Measurements from ENCODE around the gene C16orf46. TPM values are rescaled to one million over a fixed set of nuclear protein-coding genes. Genes with fewer than 3 reads are reported as not detected.
A peak's percentile ranks its signal among the peaks of the same experiment; 100 is the strongest.

Gene C16orf46
- total and polyA plus RNA-seq, 2 of the 13 experiments (the other 11 are each of a cell fraction or from before 2014, with no cell fraction given) = 0.38 to 0.55 TPM

DNA sequence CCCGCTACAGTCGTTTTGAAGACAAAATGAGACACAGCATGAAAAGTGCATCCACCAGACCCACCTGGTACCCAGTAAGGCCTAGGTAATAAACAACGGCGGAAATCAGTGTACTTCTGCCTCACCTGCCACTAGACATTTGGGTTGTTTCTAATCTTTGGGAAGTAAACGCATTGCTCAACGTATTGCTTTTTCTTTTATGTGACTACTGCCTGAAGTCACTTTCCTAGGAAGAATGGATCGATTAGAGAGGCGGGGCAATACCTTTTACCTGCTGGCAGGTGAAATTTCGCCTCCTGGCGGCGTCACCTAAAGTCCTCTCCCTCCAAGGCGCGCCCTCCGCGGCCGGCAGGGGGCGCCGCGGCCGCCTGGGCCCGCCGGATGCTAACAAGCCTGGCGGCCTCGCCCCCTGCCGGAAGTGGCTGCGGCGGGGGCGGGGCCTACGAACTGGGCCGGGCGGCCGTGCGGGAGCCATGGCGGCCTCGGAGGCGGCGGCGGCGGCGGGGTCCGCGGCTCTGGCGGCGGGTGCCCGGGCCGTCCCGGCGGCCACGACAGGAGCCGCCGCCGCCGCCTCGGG, 41.6 kb downstream of the C16orf46 start, which contains the start of gene ATMIN (continued):
- TF ChIP-seq, protein P1, sequence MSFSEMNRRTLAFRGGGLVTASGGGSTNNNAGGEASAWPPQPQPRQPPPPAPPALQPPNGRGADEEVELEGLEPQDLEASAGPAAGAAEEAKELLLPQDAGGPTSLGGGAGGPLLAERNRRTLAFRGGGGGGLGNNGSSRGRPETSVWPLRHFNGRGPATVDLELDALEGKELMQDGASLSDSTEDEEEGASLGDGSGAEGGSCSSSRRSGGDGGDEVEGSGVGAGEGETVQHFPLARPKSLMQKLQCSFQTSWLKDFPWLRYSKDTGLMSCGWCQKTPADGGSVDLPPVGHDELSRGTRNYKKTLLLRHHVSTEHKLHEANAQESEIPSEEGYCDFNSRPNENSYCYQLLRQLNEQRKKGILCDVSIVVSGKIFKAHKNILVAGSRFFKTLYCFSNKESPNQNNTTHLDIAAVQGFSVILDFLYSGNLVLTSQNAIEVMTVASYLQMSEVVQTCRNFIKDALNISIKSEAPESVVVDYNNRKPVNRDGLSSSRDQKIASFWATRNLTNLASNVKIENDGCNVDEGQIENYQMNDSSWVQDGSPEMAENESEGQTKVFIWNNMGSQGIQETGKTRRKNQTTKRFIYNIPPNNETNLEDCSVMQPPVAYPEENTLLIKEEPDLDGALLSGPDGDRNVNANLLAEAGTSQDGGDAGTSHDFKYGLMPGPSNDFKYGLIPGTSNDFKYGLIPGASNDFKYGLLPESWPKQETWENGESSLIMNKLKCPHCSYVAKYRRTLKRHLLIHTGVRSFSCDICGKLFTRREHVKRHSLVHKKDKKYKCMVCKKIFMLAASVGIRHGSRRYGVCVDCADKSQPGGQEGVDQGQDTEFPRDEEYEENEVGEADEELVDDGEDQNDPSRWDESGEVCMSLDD (CRISPR knock-in tag; IDR thresholded peaks at IDR 0.05; ENCODE audit: borderline replicate concordance) = no peak
- no peak for TF ChIP-seq ZNF260 (CRISPR knock-in tag; IDR thresholded peaks at IDR 0.05; ENCODE audit: borderline replicate concordance, low read depth)
- no peak for TF ChIP-seq NR2F2 (IDR thresholded peaks at IDR 0.05; ENCODE audit: borderline replicate concordance, low read depth)
- TF ChIP-seq ZNF670 (CRISPR knock-in tag; IDR thresholded peaks at IDR 0.05; ENCODE audit: borderline replicate concordance) = no peak
- TF ChIP-seq, protein P2, sequence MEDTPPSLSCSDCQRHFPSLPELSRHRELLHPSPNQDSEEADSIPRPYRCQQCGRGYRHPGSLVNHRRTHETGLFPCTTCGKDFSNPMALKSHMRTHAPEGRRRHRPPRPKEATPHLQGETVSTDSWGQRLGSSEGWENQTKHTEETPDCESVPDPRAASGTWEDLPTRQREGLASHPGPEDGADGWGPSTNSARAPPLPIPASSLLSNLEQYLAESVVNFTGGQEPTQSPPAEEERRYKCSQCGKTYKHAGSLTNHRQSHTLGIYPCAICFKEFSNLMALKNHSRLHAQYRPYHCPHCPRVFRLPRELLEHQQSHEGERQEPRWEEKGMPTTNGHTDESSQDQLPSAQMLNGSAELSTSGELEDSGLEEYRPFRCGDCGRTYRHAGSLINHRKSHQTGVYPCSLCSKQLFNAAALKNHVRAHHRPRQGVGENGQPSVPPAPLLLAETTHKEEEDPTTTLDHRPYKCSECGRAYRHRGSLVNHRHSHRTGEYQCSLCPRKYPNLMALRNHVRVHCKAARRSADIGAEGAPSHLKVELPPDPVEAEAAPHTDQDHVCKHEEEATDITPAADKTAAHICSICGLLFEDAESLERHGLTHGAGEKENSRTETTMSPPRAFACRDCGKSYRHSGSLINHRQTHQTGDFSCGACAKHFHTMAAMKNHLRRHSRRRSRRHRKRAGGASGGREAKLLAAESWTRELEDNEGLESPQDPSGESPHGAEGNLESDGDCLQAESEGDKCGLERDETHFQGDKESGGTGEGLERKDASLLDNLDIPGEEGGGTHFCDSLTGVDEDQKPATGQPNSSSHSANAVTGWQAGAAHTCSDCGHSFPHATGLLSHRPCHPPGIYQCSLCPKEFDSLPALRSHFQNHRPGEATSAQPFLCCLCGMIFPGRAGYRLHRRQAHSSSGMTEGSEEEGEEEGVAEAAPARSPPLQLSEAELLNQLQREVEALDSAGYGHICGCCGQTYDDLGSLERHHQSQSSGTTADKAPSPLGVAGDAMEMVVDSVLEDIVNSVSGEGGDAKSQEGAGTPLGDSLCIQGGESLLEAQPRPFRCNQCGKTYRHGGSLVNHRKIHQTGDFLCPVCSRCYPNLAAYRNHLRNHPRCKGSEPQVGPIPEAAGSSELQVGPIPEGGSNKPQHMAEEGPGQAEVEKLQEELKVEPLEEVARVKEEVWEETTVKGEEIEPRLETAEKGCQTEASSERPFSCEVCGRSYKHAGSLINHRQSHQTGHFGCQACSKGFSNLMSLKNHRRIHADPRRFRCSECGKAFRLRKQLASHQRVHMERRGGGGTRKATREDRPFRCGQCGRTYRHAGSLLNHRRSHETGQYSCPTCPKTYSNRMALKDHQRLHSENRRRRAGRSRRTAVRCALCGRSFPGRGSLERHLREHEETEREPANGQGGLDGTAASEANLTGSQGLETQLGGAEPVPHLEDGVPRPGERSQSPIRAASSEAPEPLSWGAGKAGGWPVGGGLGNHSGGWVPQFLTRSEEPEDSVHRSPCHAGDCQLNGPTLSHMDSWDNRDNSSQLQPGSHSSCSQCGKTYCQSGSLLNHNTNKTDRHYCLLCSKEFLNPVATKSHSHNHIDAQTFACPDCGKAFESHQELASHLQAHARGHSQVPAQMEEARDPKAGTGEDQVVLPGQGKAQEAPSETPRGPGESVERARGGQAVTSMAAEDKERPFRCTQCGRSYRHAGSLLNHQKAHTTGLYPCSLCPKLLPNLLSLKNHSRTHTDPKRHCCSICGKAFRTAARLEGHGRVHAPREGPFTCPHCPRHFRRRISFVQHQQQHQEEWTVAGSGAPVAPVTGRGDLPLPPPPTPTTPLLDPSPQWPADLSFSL (CRISPR knock-in tag; IDR thresholded peaks at IDR 0.05) = no peak
- TF ChIP-seq, protein P3, sequence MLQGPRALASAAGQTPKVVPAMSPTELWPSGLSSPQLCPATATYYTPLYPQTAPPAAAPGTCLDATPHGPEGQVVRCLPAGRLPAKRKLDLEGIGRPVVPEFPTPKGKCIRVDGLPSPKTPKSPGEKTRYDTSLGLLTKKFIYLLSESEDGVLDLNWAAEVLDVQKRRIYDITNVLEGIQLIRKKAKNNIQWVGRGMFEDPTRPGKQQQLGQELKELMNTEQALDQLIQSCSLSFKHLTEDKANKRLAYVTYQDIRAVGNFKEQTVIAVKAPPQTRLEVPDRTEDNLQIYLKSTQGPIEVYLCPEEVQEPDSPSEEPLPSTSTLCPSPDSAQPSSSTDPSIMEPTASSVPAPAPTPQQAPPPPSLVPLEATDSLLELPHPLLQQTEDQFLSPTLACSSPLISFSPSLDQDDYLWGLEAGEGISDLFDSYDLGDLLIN (CRISPR knock-in tag; IDR thresholded peaks at IDR 0.05; ENCODE audit: borderline replicate concordance) = 0 out of 2 replicates have a peak, but pooled peaks have one; percentile 11
- no peak for TF ChIP-seq ZFP37 (CRISPR knock-in tag; IDR thresholded peaks at IDR 0.05; ENCODE audit: borderline replicate concordance)
- TF ChIP-seq, protein P4, sequence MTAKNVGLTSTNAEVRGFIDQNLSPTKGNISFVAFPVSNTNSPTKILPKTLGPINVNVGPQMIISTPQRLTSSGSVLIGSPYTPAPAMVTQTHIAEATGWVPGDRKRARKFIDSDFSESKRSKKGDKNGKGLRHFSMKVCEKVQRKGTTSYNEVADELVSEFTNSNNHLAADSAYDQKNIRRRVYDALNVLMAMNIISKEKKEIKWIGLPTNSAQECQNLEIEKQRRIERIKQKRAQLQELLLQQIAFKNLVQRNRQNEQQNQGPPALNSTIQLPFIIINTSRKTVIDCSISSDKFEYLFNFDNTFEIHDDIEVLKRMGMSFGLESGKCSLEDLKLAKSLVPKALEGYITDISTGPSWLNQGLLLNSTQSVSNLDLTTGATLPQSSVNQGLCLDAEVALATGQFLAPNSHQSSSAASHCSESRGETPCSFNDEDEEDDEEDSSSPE (CRISPR knock-in tag; IDR thresholded peaks at IDR 0.05) = peak; percentile 55; the same call in 1 of the 2 replicates
- no peak for TF ChIP-seq ZSCAN12 (CRISPR knock-in tag; IDR thresholded peaks at IDR 0.05)
- TF ChIP-seq KLF6 (CRISPR knock-in tag; IDR thresholded peaks at IDR 0.05) = 0 out of 2 replicates have a peak, but pooled peaks have one; percentile 56
- no peak for TF ChIP-seq CENPX (CRISPR knock-in tag; IDR thresholded peaks at IDR 0.05)
- TF ChIP-seq ZNF672 (CRISPR knock-in tag; IDR thresholded peaks at IDR 0.05) = no peak
- TF ChIP-seq, protein P5, sequence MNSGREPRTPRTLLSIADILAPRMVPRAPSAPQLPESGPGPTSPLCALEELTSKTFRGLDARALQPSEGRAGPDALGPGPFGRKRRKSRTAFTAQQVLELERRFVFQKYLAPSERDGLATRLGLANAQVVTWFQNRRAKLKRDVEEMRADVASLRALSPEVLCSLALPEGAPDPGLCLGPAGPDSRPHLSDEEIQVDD (CRISPR knock-in tag; IDR thresholded peaks at IDR 0.05; ENCODE audit: borderline replicate concordance) = no peak
- no peak for TF ChIP-seq MBNL3 (CRISPR knock-in tag; conservative IDR thresholded peaks at IDR 0.05)
- no peak for TF ChIP-seq ZNF562 (CRISPR knock-in tag; IDR thresholded peaks at IDR 0.05; ENCODE audit: borderline replicate concordance)

Measured in HepG2 (cell line).